HepG2 (cell line): ENCODE results near the gene MAP3K2. TPM values are rescaled to one million over a fixed set of nuclear protein-coding genes. Genes with fewer than 3 reads are reported as not detected.

Source experiments
- ARID5B ChIP-seq: IDR thresholded peaks from 2 replicates; pipeline ENCODE4 v1.4.0; 2020; ENCODE audit warnings: mild to moderate bottlenecking, missing genetic modification reagents
- FIP1L1 ChIP-seq: fragments of 200-400 bp; formaldehyde crosslinking; IDR thresholded peaks from 2 replicates; pipeline ENCODE4 v1.6.1; 2018; ENCODE audit warnings: low read depth, mild to moderate bottlenecking, low read length, moderate library complexity, borderline replicate concordance; ENCODE audit not compliant: insufficient read depth
- FOXJ3 ChIP-seq: sonication (generic); formaldehyde crosslinking; IDR thresholded peaks from 2 replicates; pipeline ENCODE4 v1.4.0; 2020; ENCODE audit warnings: missing genetic modification reagents, mild to moderate bottlenecking, borderline replicate concordance
- FOXK2 ChIP-seq: fragments of 450-650 bp; IDR thresholded peaks from 2 replicates; pipeline ENCODE4 v1.6.1; 2016
- FOXP4 ChIP-seq: sonication (generic); formaldehyde crosslinking; IDR thresholded peaks from 2 replicates; pipeline ENCODE4 v1.4.0; 2020; ENCODE audit warnings: missing genetic modification reagents
- ISX ChIP-seq: sonication (generic); formaldehyde crosslinking; conservative IDR thresholded peaks from 2 replicates; pipeline ENCODE4 v1.5.0; 2020; ENCODE audit warnings: missing genetic modification reagents
- KMT2A ChIP-seq: sonication (generic); formaldehyde crosslinking; IDR thresholded peaks from 2 replicates; pipeline ENCODE4 v1.4.0; 2020; ENCODE audit warnings: missing genetic modification reagents
- NRL ChIP-seq: sonication (generic); formaldehyde crosslinking; IDR thresholded peaks from 2 replicates; pipeline ENCODE4 v1.5.0; 2020; ENCODE audit warnings: missing genetic modification reagents, mild to moderate bottlenecking, moderate library complexity, borderline replicate concordance
- SAP130 ChIP-seq: IDR thresholded peaks from 2 replicates; pipeline ENCODE4 v1.6.1; 2016; ENCODE audit warnings: low read depth
- SMAD1 ChIP-seq: sonication (generic); formaldehyde crosslinking; IDR thresholded peaks from 2 replicates; pipeline ENCODE4 v1.4.0; 2020; ENCODE audit warnings: missing genetic modification reagents, low read depth, mild to moderate bottlenecking, borderline replicate concordance
- SP140L ChIP-seq: sonication (generic); formaldehyde crosslinking; IDR thresholded peaks from 2 replicates; pipeline ENCODE4 v1.4.0; 2020; ENCODE audit warnings: missing genetic modification reagents, borderline replicate concordance
- TOE1 ChIP-seq: sonication (generic); formaldehyde crosslinking; IDR thresholded peaks from 2 replicates; pipeline ENCODE4 v1.4.0; 2020; ENCODE audit warnings: mild to moderate bottlenecking, missing genetic modification reagents
- UBTF ChIP-seq: sonication (generic); formaldehyde crosslinking; IDR thresholded peaks from 2 replicates; pipeline ENCODE4 v1.4.0; 2020; ENCODE audit warnings: mild to moderate bottlenecking, missing genetic modification reagents
- ZNF253 ChIP-seq: sonication (generic); formaldehyde crosslinking; IDR thresholded peaks from 2 replicates; pipeline ENCODE4 v1.8.0; 2022; ENCODE audit warnings: mild to moderate bottlenecking, missing genetic modification reagents, borderline replicate concordance
- ZNF3 ChIP-seq: IDR thresholded peaks from 2 replicates; pipeline ENCODE4 v1.7.0; 2017; ENCODE audit warnings: inconsistent platforms
- polyA plus RNA-seq, 8 experiments: library from polyadenylated mRNA; depleted of rRNA in 3 of 8; stranded (reverse) in 7 of 8; unstranded in 1 of 8; fragments of >200 nt; fragmentation: Illumina TruSeq in 4 of 8; extraction: Trizol in 4 of 8; gene quantifications; 2 replicates each; pipeline versions ENCODE4 v1.2.1 to v1.2.3, GENCODE V29; 2011 to 2016; ENCODE audit warnings: low read depth in 4 of 8, missing spikeins in 1 of 8, mixed read lengths in 1 of 8; ENCODE audit not compliant: insufficient read depth in 1 of 8
- total RNA-seq, 5 experiments: library from RNA; depleted of rRNA; stranded (reverse); fragments of >200 nt; fragmentation: Illumina TruSeq; extraction: Trizol; gene quantifications; 2 replicates each; pipeline ENCODE4 v1.2.3, GENCODE V29; 2016; ENCODE audit warnings: low read depth in 1 of 5
- TF ChIP-seq, protein P1 (sequence below): sonication (generic); formaldehyde crosslinking; IDR thresholded peaks from 2 replicates; pipeline ENCODE4 v1.4.0; 2020; ENCODE audit warnings: mild to moderate bottlenecking, missing genetic modification reagents
- TF ChIP-seq, protein P2 (sequence below): sonication (generic); formaldehyde crosslinking; IDR thresholded peaks from 2 replicates; pipeline ENCODE4 v1.4.0; 2020; ENCODE audit warnings: missing genetic modification reagents, borderline replicate concordance

The MAP3K2 gene
- total and polyA plus RNA-seq, 2 of the 13 experiments (the other 11 are each of a cell fraction or from before 2014, with no cell fraction given) = 12.2 to 37.2 TPM

- TF ChIP-seq ARID5B (CRISPR knock-in tag) (peak; percentile 87), ISX (no peak), FOXJ3 (CRISPR knock-in tag) (peak; percentile 76; the same call in 1 of the 2 replicates), SP140L (no peak), ZNF3 (CRISPR knock-in tag) (no peak; the same call in 1 of the 2 replicates), SMAD1 (CRISPR knock-in tag) (no peak), KMT2A (no peak), SAP130 (CRISPR knock-in tag) (peak; percentile 73), FOXP4 (CRISPR knock-in tag) (0 out of 2 replicates have a peak, but pooled peaks have one; percentile 17), ZNF253 (CRISPR knock-in tag) (no peak), NRL (CRISPR knock-in tag) (no peak), TOE1 (CRISPR knock-in tag) (no peak), UBTF (CRISPR knock-in tag) (no peak), FOXK2 (peak; percentile 36; the same call in 1 of the 2 replicates), FIP1L1 (no peak)
- TF ChIP-seq, protein P1, sequence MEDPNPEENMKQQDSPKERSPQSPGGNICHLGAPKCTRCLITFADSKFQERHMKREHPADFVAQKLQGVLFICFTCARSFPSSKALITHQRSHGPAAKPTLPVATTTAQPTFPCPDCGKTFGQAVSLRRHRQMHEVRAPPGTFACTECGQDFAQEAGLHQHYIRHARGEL (CRISPR knock-in tag) = no peak
- TF ChIP-seq, protein P2, sequence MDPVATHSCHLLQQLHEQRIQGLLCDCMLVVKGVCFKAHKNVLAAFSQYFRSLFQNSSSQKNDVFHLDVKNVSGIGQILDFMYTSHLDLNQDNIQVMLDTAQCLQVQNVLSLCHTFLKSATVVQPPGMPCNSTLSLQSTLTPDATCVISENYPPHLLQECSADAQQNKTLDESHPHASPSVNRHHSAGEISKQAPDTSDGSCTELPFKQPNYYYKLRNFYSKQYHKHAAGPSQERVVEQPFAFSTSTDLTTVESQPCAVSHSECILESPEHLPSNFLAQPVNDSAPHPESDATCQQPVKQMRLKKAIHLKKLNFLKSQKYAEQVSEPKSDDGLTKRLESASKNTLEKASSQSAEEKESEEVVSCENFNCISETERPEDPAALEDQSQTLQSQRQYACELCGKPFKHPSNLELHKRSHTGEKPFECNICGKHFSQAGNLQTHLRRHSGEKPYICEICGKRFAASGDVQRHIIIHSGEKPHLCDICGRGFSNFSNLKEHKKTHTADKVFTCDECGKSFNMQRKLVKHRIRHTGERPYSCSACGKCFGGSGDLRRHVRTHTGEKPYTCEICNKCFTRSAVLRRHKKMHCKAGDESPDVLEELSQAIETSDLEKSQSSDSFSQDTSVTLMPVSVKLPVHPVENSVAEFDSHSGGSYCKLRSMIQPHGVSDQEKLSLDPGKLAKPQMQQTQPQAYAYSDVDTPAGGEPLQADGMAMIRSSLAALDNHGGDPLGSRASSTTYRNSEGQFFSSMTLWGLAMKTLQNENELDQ (CRISPR knock-in tag) = no peak
These were observed 26.2 kb upstream of the MAP3K2 start (continued) for GRCh38 chr2:127413782-127414637.
